GDM1 (cell line): ENCODE data around the gene CMTM1.
"Not testable (repeated sequence)": the region's sequence is repeated elsewhere in the genome, so short reads cannot be mapped to it uniquely, and the experiment has no call there.

Source experiments
- DNase-seq: peaks from one replicate; lab custom pipeline; 2025; lab: John Stamatoyannopoulos, UW

The CMTM1 gene

GRCh38 chr16:66614161-66614802 lies 48.0 kb downstream of the CMTM1 start:
- no peak for DNase-seq

DNA sequence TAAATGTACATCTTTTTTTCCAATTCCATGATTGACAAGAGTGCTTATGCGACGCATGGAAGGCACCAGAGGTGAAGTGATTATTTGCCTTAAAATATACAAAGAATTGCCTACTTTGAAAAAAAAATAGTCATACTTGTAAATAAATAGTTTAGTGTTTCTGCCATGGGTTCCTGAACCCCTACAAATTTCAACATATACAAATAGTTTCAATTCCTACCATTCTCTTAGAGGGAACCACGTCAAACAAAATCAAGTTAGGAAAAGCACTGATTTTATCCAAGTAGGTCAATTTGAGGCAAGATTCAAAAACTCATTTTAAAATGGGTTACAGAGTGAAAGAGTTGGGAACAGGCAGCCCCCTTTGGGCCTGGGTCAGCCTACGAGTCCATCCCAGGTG lies 49.9 kb downstream of the CMTM1 start:
- no peak for DNase-seq

DNA sequence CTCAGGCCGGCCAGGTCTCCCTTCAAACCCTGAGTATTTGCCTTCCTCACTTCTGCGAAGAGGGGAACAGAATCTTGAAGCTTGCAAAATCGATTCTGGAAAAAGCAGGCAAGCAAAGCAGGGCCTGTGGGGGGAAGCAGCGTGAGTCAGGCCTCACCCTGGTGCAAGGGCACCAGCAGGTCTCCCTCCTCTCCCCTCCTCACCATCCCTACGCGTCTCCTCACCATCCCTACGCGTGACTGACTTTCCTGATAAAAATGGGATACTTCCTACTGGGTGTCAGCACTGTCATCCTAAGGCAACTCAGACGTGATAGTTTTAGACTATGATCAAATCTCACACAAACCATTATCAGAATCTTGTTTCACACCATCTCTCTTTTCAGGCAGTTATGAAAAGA lies 50.4 kb downstream of the CMTM1 start:
- no peak for DNase-seq

- no peak for DNase-seq
Observed at GRCh38 chr16:66617010-66617434, 50.8 kb downstream of the CMTM1 start.

DNA sequence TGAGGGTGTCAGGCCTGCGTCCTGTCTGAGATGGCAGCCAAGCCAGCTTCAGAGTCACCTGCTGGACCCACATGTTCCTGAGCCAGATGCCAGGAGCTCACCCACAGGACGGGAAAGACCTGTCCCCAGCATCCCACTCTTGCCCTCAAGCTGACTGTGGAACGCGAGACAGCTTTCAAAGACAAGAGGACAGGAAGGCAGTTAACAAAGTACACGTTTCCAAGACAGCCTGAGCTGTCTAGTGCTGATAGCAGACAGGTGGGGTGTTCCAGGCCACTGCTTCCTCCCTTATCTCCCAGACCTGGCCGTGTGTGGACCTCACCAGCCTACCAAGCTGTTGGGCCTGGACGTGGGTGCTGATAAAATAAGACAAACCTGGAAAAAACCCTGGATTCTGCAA lies 51.5 kb downstream of the CMTM1 start:
- DNase-seq, result no peak

DNA sequence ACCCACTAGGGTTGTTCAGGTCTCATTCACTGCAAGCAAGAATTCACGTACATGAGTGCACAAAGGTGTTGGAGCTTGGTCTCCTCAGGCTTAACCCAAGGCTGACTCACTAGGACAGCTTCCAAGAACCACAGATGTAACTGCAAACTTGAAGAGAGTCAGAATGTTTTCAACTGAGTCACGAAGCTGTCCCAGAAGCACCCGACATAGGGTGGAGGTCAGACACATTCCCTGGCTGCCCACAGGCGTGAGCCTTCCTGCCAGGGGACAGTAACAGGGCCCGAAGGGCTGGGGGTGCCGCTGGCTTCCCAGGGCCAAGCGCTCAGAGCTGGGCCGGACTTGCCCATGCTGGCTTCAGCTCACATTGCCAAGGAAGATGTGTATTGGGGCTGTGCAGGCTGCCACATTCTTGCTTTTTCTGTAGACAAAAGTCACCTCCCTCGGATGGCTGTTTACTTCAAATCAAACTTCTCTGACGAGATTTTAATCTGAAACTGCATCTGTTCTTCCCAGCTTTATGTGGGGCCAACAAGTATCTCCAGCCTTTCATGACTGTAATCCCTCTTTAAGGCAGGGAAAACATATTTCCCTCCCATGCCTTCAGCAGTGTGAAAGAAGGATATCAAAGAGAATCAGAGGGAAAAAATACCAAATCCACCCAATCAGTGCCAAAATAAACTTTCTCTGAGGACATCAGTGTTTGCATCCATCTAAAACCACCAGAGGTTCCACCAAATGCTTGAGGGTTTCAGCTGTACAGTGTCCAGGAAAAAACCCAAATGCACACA lies 52.5 kb downstream of the CMTM1 start:
- DNase-seq, result no peak

DNA sequence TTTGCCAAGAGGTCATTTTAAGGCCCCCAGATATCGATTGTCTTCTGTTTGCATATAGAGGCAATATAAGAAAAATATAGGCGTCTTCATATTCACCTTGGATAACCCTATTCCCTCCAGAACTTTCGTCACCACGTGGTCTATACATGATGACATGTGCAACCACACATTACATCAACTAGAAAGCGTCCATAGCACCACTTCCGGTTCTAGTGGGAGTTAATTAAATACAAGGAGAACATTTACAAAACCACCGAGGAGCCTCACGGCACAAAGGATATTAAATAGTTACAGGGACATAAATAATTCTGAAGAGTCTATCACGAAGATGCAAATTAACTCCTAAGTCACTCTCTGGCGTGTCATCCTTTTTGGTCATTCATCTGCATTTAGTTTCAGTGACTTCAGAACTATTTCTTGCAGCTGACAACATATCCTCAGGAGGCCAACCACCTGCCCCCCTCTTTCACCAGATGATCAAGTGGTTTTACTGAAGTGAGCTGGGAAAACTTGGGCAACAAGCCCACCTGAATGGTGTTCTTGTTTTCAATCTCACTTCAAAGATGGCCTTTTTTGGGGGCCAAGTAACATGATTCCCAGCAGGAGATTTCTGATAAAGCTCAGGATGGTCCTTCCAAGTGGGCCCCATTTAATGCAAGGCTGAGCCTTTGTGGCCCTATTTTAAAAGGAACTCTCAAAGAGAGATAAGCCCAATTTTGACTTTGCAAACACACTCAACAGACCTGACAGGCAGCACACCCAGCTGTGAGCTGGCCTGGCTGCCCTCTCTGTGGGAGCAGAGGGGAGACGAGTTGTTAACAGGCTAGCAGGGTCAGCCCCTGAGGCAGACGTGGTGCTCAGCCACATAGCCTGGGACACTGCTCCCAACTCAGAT lies 53.5 kb downstream of the CMTM1 start:
- DNase-seq, result no peak

DNA sequence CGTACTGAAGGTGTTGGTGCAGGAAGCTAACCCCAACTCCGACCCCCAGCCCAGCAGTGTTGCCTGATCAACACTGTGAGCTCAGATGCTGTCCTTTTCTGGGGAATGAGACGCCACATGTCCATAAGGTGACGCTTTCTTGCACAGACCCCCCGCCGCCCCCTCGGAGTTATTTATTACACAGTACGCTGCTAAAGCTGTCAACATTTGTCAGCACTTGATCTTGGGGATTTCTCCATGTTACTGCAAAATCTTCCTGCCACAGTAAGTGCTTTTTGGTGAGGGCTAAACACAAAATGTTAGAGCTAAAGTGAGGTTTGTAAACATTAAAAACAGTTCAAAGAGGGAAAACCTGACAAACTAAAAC lies 54.2 kb downstream of the CMTM1 start:
- no peak for DNase-seq

DNA sequence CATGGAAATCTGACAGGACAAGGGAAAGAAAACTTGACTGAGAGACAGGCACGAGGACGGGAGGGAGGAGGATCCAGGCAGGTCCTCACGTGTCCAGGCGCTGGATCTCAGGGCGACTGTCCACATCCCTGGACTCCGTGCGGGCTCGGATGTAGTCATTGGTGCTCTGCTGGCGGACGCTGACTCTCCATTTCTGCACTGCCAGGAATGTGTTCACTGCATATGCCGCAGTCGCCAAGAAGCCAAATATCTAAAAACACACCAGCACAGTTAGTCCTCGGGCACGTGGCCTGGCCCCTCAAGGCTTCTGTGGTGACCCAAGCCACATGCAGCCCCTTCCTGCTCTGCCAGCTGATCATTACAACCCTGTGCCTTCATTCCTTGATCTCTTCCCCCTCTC lies 55.7 kb downstream of the CMTM1 start:
- no peak for DNase-seq

- DNase-seq, result no peak
Observed at GRCh38 chr16:66622863-66623262, 56.6 kb downstream of the CMTM1 start.

DNA sequence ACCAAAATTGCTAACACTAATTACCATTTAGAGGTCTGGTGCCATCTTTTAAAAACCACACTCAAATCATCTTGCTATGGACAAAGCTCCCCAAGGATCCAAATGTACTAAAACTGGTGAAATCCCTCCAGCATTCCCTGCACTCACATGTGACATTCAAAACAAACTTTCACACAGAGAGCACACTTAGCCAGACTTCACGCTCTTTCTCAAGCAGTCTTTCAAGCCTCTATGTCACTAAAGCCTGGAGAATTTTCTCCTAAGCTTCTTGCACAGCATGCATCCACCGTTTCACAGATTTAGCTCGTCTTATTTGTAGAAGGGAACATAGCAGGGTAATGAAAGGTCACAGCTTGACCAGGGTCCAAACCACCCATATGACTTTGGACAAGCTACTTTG lies 57.5 kb downstream of the CMTM1 start:
- no peak for DNase-seq

DNA sequence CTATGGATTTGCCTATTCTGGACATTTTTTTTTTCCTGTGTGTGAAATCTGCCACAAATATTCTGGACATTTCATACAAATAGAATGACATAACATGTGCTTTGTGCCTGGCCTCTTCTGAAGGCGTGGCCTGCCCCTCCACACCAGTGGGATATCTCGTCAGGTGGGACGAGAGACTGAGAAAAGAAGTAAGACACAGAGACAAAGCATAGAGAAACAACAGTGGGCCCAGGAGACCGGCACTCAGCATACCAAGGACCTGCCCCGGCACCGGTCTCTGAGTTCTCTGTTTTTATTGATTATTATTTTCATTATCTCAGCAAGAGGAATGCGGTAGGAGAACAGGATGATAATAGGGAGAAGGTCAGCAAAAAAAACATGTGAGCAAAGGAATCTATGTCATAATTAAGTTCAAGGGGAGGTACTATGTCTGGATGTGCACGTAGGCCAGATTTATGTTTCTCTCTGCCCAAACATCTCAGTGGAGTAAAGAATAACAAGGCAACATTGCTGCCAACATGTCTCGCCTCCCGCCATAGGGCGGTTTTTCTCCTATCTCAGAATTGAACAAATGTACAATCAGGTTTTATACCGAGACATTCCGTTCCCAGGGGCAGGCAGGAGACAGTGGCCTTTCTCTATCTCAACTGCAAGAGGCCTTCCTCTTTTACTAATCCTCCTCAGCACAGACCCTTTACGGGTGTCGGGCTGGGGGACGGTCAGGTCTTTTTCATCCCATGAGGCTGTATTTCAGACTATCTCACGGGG lies 61.6 kb downstream of the CMTM1 start:
- not testable (repeated sequence) for DNase-seq
